HUES48 (cell line): ENCODE measurements around the gene SNX21.
"Not testable (repeated sequence)": the region's sequence is repeated elsewhere in the genome, so short reads cannot be mapped to it uniquely, and the experiment has no call there.

Experiments
- H3K27ac ChIP-seq: one replicate; pipeline ENCODE4 v1.7.0; 2013; ENCODE audit warnings: low read depth, low read length, inconsistent platforms
- H3K27me3 ChIP-seq: 2 replicates; pipeline ENCODE4 v1.6.1; 2013; ENCODE audit warnings: mild to moderate bottlenecking, low read length; ENCODE audit not compliant: control insufficient read depth, insufficient read depth
- H3K36me3 ChIP-seq: 2 replicates; pipeline ENCODE4 v1.6.1; 2013; ENCODE audit warnings: low read length; ENCODE audit not compliant: control insufficient read depth, insufficient read depth
- H3K4me1 ChIP-seq: 2 replicates; pipeline ENCODE4 v1.6.1; 2013; ENCODE audit warnings: mild to moderate bottlenecking, low read length; ENCODE audit not compliant: control insufficient read depth, insufficient read depth
- H3K4me3 ChIP-seq: 2 replicates; pipeline ENCODE4 v1.5.1; 2013; ENCODE audit warnings: mild to moderate bottlenecking, low read depth, low read length
- H3K9ac ChIP-seq: 2 replicates; pipeline ENCODE4 v1.6.1; 2013; ENCODE audit warnings: mild to moderate bottlenecking, low read depth, low read length, moderate library complexity
- H3K9me3 ChIP-seq: 2 replicates; pipeline ENCODE4 v1.6.1; 2013; ENCODE audit warnings: low read length; ENCODE audit not compliant: control insufficient read depth, insufficient read depth

The SNX21 gene

GRCh38 chr20:45823949-45824835 lies 9.4 kb upstream of the SNX21 start:
- Histone ChIP-seq H3K4me1 (peaks cover 5% of the 10 kb centered on the region; the same call in 1 of the 2 replicates), H3K36me3 (no peaks in the 10 kb centered on the region), H3K9me3 (no peaks in the 10 kb centered on the region), H3K4me3 (peak overlapping the region; percentile 39; the same call in 1 of the 2 replicates), H3K9ac (no peak overlapping the region), H3K27me3 (peaks cover 13% of the 10 kb centered on the region), H3K27ac (no peak overlapping the region)

GRCh38 chr20:45826381-45827019 lies 7.1 kb upstream of the SNX21 start:
- no peak overlapping the region for H3K27ac ChIP-seq
- H3K27me3 ChIP-seq = peaks cover 13% of the 10 kb centered on the region
- peaks cover 5% of the 10 kb centered on the region; the same call in 1 of the 2 replicates for H3K4me1 ChIP-seq
- no peak overlapping the region for H3K4me3 ChIP-seq
- H3K36me3 ChIP-seq = no peaks in the 10 kb centered on the region
- H3K9ac ChIP-seq = no peak overlapping the region
- H3K9me3 ChIP-seq = no peaks in the 10 kb centered on the region

- H3K27me3 ChIP-seq = peaks cover 13% of the 10 kb centered on the region
- H3K27ac ChIP-seq = no peak within 1 kb of the TSS
- H3K9ac ChIP-seq = no peak within 1 kb of the TSS
- H3K36me3 ChIP-seq = no peaks in the 10 kb centered on the region
- H3K4me1 ChIP-seq = peaks cover 5% of the 10 kb centered on the region; the same call in 1 of the 2 replicates
- no peak within 1 kb of the TSS for H3K4me3 ChIP-seq
- H3K9me3 ChIP-seq = no peaks in the 10 kb centered on the region
Measured at GRCh38 chr20:45827030-45827652, 6.5 kb upstream of the SNX21 start, which contains the start of gene TNNC2. TNNC2 (minus strand) TSS chr20:45827312; CDS start chr20:45827248, 64 bp downstream.

GRCh38 chr20:45827712-45828111 lies 5.9 kb upstream of the SNX21 start:
- Histone ChIP-seq H3K4me1 (peaks cover 6% of the 10 kb centered on the region; the same call in 1 of the 2 replicates), H3K36me3 (no peaks in the 10 kb centered on the region), H3K27me3 (peaks cover 13% of the 10 kb centered on the region), H3K9ac (no peak overlapping the region), H3K9me3 (no peaks in the 10 kb centered on the region), H3K4me3 (no peak overlapping the region), H3K27ac (no peak overlapping the region)

- Histone ChIP-seq H3K4me3 (no peak overlapping the region), H3K4me1 (peaks cover 14% of the 10 kb centered on the region), H3K9me3 (no peaks in the 10 kb centered on the region), H3K36me3 (no peaks in the 10 kb centered on the region), H3K9ac (no peak overlapping the region), H3K27ac (no peak overlapping the region), H3K27me3 (peaks cover 5% of the 10 kb centered on the region)
Measured at GRCh38 chr20:45828589-45828988, 5.0 kb upstream of the SNX21 start.

- H3K4me1 ChIP-seq = peaks cover 16% of the 10 kb centered on the region
- not testable (repeated sequence) for H3K4me3 ChIP-seq, H3K27me3 ChIP-seq, H3K27ac ChIP-seq, H3K36me3 ChIP-seq, H3K9ac ChIP-seq, H3K9me3 ChIP-seq
Measured at GRCh38 chr20:45829673-45830106, 3.9 kb upstream of the SNX21 start.

GRCh38 chr20:45832619-45833018 lies 980 bp upstream of the SNX21 start:
- Histone ChIP-seq H3K9ac (no peak overlapping the region), H3K4me3 (no peak overlapping the region), H3K36me3 (peaks cover 19% of the 10 kb centered on the region), H3K27ac (no peak overlapping the region), H3K9me3 (no peaks in the 10 kb centered on the region), H3K4me1 (peaks cover 19% of the 10 kb centered on the region), H3K27me3 (no peaks in the 10 kb centered on the region; the same call in 1 of the 2 replicates)

- H3K27me3 ChIP-seq = no peaks in the 10 kb centered on the region; the same call in 1 of the 2 replicates
- no peaks in the 10 kb centered on the region for H3K9me3 ChIP-seq
- peak overlapping the region; percentile 59 for H3K27ac ChIP-seq
- H3K4me1 ChIP-seq = peaks cover 19% of the 10 kb centered on the region
- peaks cover 19% of the 10 kb centered on the region for H3K36me3 ChIP-seq
- H3K4me3 ChIP-seq = peak overlapping the region; percentile 79
- H3K9ac ChIP-seq = peak overlapping the region; percentile 65; the same call in 1 of the 2 replicates
Measured at GRCh38 chr20:45833883-45834796, 541 bp downstream of the SNX21 start.

- H3K36me3 ChIP-seq = peaks cover 22% of the 10 kb centered on the region
- H3K4me1 ChIP-seq = peaks cover 19% of the 10 kb centered on the region
- no peak overlapping the region for H3K27ac ChIP-seq
- no peaks in the 10 kb centered on the region for H3K9me3 ChIP-seq
- no peaks in the 10 kb centered on the region; the same call in 1 of the 2 replicates for H3K27me3 ChIP-seq
- no peak overlapping the region for H3K9ac ChIP-seq
- peak overlapping the region; percentile 79 for H3K4me3 ChIP-seq
Measured at GRCh38 chr20:45834797-45835161, 1.2 kb downstream of the SNX21 start.

GRCh38 chr20:45835329-45835765 lies 1.7 kb downstream of the SNX21 start:
- Histone ChIP-seq H3K27ac (no peak overlapping the region), H3K4me1 (peaks cover 19% of the 10 kb centered on the region), H3K9ac (no peak overlapping the region), H3K4me3 (no peak overlapping the region), H3K27me3 (no peaks in the 10 kb centered on the region; the same call in 1 of the 2 replicates), H3K36me3 (peaks cover 28% of the 10 kb centered on the region), H3K9me3 (no peaks in the 10 kb centered on the region)
